Stimulated activated effector memory CD8-positive, alpha-beta T cell treated with anti-CD3 and anti-CD28 coated beads, Interleukin-12 subunit alpha, Interleukin-12 subunit beta, amount 100 ng/mL, for 72 hours (primary cell): ENCODE results near the gene MALRD1.

Experiments used
- ATAC-seq: fragments of 150-1000 bp; cut with Tn5 transposase; 2 replicates; pipeline ENCODE4 v1.10.0; 2021
- DNase-seq, 2 donors: peaks; one replicate each; pipeline ENCODE4 v3.0.0; 2021 to 2022; ENCODE audit warnings: low spot score in 2 of 2
- H3K27ac Mint-ChIP-seq: one replicate; pipeline ENCODE4 v1.8.0; 2022; ENCODE audit warnings: mild to moderate bottlenecking, mixed read lengths
- H3K36me3 Mint-ChIP-seq: one replicate; pipeline ENCODE4 v1.8.0; 2022; ENCODE audit warnings: mild to moderate bottlenecking, mixed read lengths
- H3K4me1 Mint-ChIP-seq: one replicate; pipeline ENCODE4 v1.8.0; 2022; ENCODE audit warnings: mixed read lengths
- H3K4me3 Mint-ChIP-seq: one replicate; pipeline ENCODE4 v1.8.0; 2022; ENCODE audit warnings: mild to moderate bottlenecking, mixed read lengths
- H3K9me3 Mint-ChIP-seq: one replicate; pipeline ENCODE4 v1.8.0; 2022; ENCODE audit warnings: mixed read lengths

The MALRD1 gene

DNA sequence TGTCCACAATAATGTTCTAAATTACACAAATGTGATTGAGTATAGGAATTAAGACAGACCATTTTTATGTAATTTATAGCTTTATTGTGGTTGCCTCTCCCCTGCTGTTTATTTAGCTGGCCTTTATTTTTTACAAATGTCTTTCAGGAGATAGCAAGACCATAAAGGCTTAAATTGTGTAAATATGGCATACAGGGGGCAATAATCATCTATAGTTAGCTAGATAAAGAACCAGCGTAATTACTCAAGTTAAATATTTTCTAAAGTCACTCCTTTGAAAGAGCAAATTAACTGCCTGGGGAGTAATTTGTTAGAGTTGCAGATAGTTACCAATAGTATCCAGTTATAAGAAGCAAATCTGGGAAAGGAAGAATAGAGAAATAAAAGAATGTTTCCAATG, at the start of gene MALRD1:
Gene MALRD1 (plus strand): TSS at position 313 of the 400 bp plus-strand sequence. CDS start 138 bp downstream, outside the sequence.
- no peak for DNase-seq
- no peak for ATAC-seq
- Mint-ChIP-seq H3K27ac (no peak within 1 kb of the TSS), H3K36me3 (no peaks in the 10 kb centered on the region), H3K4me3 (no peak within 1 kb of the TSS), H3K9me3 (peaks cover 14% of the 10 kb centered on the region), H3K4me1 (no peaks in the 10 kb centered on the region)

DNA sequence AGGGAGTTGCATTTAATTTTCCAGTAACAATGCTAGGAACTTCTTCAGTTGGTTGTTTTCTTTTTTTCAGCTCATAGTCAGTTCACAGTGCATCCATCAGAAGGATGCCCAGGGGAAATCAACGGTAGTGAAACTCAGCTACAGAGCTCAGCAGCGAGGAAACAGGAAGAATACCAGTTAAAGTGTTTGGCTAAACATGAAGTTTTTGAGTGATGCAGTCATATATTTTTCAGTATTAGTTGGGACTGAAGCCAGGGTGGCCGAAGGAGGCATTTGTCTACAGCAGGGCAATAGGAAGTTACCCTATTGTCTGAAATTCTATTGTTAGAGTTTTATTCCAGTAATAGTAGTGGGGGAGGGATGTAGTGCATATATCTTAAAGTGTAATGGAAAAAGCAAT, 45.3 kb upstream of the MALRD1 start:
- H3K36me3 Mint-ChIP-seq: no peaks in the 10 kb centered on the region
- H3K4me1 Mint-ChIP-seq: no peaks in the 10 kb centered on the region
- peaks cover 10% of the 10 kb centered on the region for H3K9me3 Mint-ChIP-seq
- DNase-seq (no peak), ATAC-seq (no peak)
- no peak overlapping the region for H3K4me3 Mint-ChIP-seq
- no peak overlapping the region for H3K27ac Mint-ChIP-seq

DNA sequence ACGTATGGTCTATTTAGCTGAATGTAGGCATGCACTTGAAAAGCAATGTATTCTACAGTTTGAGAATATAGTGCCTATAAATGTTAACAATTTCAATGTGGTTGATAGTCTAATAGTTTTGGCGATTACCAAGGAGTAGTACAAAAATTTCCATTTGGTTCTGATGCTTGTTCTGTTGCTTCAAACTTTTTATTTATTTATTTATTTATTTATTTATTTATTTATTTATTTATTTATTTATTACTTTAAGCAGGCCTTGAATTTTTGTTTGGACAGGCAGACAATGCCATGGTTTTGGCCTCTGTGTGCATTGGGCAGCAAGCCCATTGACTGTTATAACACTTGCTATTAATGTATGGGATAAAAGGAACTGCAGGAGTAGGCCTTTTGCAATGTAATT, 36.5 kb upstream of the MALRD1 start:
- ATAC-seq: no peak
- H3K9me3 Mint-ChIP-seq: peaks cover 20% of the 10 kb centered on the region
- DNase-seq: no peak
- H3K4me1 Mint-ChIP-seq: no peaks in the 10 kb centered on the region
- no peak overlapping the region for H3K27ac Mint-ChIP-seq
- no peak overlapping the region for H3K4me3 Mint-ChIP-seq
- H3K36me3 Mint-ChIP-seq: no peaks in the 10 kb centered on the region

DNA sequence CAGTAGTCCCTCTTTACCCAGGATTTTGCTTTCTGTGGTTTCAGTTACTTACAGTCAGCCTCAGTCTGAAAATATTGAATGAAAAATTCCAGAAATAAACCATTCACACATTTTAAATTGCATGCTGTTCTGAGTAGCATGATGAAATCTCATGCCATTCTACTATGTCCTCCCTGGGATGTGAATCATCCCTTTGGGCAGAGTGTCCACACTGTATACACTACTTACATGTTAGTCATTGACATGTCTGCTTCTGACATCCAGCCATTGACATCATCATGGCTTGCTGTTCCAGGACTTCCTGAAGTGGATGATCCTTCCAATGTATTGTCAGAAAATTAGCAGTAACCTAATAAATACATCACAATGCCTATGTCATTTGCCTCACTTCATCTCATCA, 34.6 kb upstream of the MALRD1 start:
- no peak for ATAC-seq
- H3K27ac Mint-ChIP-seq: no peak overlapping the region
- DNase-seq: no peak
- H3K4me1 Mint-ChIP-seq: no peaks in the 10 kb centered on the region
- peaks cover 14% of the 10 kb centered on the region for H3K9me3 Mint-ChIP-seq
- no peaks in the 10 kb centered on the region for H3K36me3 Mint-ChIP-seq
- no peak overlapping the region for H3K4me3 Mint-ChIP-seq

DNA sequence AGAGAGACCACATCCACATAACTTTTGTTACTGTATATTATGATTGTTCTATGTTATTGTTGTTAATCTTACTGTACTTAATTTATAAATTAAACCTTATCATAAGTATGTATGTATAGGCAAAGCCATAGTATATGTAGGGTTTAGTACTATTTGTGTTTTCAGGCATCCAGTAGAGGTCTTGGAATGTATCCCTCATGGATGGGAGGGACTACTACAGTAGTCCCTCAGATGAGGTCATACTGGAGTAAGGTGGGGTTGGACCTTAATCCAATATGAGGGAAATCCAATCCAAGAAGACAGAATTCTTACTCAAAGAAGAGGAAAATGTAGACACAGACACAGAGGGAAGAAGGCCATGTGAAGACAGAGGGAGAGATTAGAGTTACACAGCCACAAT, 34.1 kb upstream of the MALRD1 start:
- ATAC-seq (no peak), DNase-seq (no peak)
- Mint-ChIP-seq H3K27ac (no peak overlapping the region), H3K36me3 (no peaks in the 10 kb centered on the region), H3K4me3 (no peak overlapping the region), H3K9me3 (peaks cover 14% of the 10 kb centered on the region), H3K4me1 (no peaks in the 10 kb centered on the region)

DNA sequence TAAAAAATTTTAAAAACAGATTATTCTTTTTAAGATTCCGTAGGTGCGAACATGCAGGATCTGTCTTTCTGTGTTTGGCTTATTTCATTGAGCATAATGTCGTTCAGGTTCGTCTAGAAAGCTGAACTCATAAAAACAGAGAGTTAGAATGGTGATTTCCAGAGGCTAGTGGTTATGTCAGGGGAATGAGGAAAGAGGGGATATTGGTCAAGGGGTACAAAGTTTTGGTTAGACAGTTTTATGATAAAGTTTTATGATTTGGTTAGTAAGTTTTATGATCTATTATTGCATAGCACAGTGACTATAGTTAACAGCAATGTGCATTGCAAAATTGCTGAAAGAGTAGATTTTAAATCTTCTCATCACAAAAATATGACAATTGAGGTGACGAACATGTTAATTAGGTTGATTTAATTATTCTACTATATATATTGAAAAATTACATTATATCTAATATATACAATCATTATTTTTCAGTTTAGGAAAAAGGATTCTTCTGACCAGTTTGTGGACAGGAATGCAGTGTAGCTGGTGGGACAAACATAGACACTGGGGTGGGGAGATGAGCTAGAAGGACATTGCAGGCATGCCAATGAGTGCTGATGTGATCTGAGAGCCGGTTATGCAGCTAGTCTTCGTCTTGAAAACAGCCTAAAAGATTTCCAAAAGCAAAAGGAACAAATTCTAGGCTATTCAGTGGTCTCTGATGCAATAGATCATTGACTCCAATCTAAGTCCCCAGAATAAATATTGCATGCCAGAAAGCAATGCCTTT, 31.3 kb upstream of the MALRD1 start:
- ATAC-seq (no peak), DNase-seq (no peak)
- H3K36me3 Mint-ChIP-seq: no peaks in the 10 kb centered on the region
- H3K27ac Mint-ChIP-seq: no peak overlapping the region
- H3K4me3 Mint-ChIP-seq: no peak overlapping the region
- peaks cover 14% of the 10 kb centered on the region for H3K9me3 Mint-ChIP-seq
- no peaks in the 10 kb centered on the region for H3K4me1 Mint-ChIP-seq

DNA sequence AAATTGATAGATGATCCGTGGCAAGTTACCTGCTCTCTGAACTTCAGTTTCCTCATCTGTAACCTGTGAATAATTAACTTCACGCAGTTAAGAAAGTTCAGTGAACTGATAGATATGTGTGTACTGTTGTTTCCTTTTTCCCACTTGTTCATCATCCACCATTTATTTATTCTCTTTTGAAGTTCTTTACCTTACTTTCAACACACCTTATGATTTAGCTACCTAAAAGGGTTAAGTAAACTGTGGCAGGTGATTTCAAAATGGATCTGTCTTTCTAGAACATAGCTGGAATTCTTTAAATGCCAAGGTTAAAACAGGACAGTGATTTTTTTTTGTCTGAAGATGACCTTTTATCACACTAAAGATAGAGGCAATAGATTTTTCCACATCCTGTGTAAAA, 27.4 kb upstream of the MALRD1 start:
- no peaks in the 10 kb centered on the region for H3K36me3 Mint-ChIP-seq
- no peak overlapping the region for H3K4me3 Mint-ChIP-seq
- no peaks in the 10 kb centered on the region for H3K4me1 Mint-ChIP-seq
- H3K27ac Mint-ChIP-seq: no peak overlapping the region
- DNase-seq: no peak
- ATAC-seq: no peak
- H3K9me3 Mint-ChIP-seq: peaks cover 12% of the 10 kb centered on the region

DNA sequence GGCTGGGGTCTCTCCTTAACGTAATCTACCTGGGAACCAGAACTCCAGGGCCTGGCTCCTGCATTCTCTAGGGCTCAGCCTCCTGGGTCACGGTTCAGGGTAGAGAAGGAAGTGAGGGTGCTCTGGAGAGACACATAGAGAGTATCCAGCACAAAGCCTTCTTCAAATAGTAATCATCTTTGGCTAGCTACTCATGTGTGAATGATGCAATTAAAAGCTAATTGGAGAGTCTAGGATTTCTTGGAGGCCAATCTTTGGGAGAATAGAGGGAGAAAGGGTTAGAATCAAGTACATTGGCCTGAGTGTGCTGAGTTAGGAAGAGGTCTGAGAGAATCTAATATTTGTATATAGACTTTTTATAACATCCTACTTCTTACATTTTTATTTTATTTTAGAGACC, 24.0 kb upstream of the MALRD1 start:
- no peak overlapping the region for H3K4me3 Mint-ChIP-seq
- DNase-seq (no peak), ATAC-seq (no peak)
- H3K4me1 Mint-ChIP-seq: no peaks in the 10 kb centered on the region
- H3K9me3 Mint-ChIP-seq: peaks cover 11% of the 10 kb centered on the region
- no peak overlapping the region for H3K27ac Mint-ChIP-seq
- H3K36me3 Mint-ChIP-seq: no peaks in the 10 kb centered on the region

DNA sequence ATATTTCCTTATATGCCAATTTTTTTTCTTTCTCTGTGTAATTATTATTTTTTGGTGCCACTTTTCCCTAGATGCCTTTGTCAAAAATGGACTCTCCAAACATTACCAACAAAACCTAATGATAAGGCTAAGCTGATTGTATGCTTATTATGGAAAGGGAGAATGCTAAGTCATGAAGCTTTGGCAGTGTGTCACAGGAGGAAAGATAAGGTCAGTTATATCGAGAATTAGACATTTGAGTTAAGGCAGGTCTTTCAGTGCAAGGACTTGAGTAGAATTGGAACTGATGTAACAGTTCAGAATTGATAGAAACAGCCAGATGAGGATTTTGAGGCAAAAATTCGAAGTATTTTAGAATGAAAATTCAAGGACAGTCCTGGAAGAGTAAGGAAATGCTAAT, 16.8 kb upstream of the MALRD1 start:
- Mint-ChIP-seq H3K4me1 (no peaks in the 10 kb centered on the region), H3K4me3 (no peak overlapping the region), H3K36me3 (no peaks in the 10 kb centered on the region), H3K9me3 (no peaks in the 10 kb centered on the region), H3K27ac (no peak overlapping the region)
- ATAC-seq (no peak), DNase-seq (no peak)

DNA sequence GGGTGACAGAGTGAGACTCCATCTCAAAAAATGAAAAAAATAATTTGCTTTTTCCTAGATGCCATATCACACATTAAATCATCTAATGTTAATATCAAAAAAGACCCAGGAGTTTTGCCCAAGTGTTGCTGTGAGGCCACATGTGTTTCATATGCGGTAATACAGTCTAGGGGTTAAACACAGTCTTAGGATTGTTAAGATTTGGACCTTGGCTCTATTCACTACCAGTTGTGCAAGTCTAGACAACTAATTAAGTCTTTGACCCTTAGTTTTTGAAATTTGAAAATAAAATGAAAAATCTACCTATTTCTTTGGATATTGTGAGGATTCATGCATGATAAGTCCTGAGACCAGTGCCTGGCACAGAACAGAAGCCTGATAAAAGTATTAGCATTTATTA, 14.9 kb upstream of the MALRD1 start:
- no peak for ATAC-seq
- no peaks in the 10 kb centered on the region for H3K36me3 Mint-ChIP-seq
- no peaks in the 10 kb centered on the region for H3K4me1 Mint-ChIP-seq
- DNase-seq: no peak
- H3K4me3 Mint-ChIP-seq: no peak overlapping the region
- no peak overlapping the region for H3K27ac Mint-ChIP-seq
- H3K9me3 Mint-ChIP-seq: no peaks in the 10 kb centered on the region

DNA sequence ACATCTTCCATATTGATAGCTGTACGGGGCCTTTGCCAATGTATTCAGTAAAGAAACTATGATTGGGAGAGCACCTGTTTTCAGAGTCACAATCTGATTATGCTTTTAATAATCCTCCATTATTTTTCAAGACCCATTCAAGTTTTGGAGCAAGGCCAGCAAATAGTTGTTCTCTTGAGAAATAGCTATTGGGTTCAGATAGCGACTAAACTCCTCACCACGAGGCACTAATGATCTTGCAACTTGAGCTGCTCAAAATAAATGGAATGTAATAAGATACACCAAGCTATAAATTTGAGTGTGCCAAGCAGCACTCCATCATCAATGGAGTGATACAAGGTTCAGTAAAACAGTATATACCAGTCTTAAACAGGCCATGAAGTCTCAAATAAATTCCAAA, 7.4 kb upstream of the MALRD1 start:
- H3K27ac Mint-ChIP-seq: no peak overlapping the region
- H3K36me3 Mint-ChIP-seq: no peaks in the 10 kb centered on the region
- peaks cover 3% of the 10 kb centered on the region for H3K9me3 Mint-ChIP-seq

DNA sequence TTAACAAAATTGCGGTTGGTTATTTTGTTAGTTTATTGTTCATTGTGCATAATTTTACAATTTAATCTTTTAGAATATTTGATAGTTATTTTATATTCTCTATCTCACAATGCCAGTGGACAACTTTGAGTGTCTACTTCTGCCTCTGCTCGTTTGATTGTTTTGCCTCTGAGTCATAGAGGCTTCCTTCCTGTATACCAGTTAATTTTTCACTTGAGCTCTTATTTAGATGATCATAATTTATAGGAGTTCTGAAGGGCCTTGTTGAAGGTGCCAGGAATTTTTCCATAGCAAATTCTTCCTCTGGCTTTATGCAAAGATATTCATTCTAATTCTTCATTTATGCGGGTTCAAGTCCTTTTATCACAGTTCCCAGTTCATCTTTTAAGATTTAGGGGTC, 5.2 kb upstream of the MALRD1 start:
- no peak for DNase-seq
- H3K4me1 Mint-ChIP-seq: no peaks in the 10 kb centered on the region
- no peak overlapping the region for H3K27ac Mint-ChIP-seq

More for the DNA sequence above, 7.4 kb upstream of the MALRD1 start:
- no peaks in the 10 kb centered on the region for H3K4me1 Mint-ChIP-seq
- no peak for ATAC-seq
- DNase-seq: no peak
- H3K4me3 Mint-ChIP-seq: no peak overlapping the region

DNA sequence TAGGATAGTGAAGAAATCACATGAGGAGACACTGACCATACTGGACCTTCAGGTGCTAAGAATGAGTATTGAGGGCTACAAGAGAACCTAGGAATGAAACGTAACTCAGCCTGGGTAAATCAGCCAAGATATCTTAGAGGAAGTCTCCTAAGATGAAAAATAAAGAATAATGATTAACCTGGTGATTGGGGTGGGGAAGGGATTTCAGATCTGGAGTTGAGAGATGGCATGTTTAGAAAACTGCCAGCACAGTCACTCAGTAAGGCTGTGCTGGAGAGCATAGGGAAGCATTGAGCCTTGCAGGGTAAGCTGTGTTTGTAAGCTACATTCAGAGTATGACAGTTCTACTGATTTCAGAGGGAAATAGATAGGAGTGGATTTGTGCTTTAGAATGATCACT, 1.9 kb upstream of the MALRD1 start:
- no peak for DNase-seq
- ATAC-seq: no peak
- no peaks in the 10 kb centered on the region for H3K4me1 Mint-ChIP-seq
- H3K36me3 Mint-ChIP-seq: no peaks in the 10 kb centered on the region
- no peak overlapping the region for H3K4me3 Mint-ChIP-seq
- no peak overlapping the region for H3K27ac Mint-ChIP-seq
- H3K9me3 Mint-ChIP-seq: peaks cover 14% of the 10 kb centered on the region

More for the DNA sequence above, 5.2 kb upstream of the MALRD1 start:
- Mint-ChIP-seq H3K9me3 (peaks cover 12% of the 10 kb centered on the region), H3K36me3 (no peaks in the 10 kb centered on the region), H3K4me3 (no peak overlapping the region)
- no peak for ATAC-seq

DNA sequence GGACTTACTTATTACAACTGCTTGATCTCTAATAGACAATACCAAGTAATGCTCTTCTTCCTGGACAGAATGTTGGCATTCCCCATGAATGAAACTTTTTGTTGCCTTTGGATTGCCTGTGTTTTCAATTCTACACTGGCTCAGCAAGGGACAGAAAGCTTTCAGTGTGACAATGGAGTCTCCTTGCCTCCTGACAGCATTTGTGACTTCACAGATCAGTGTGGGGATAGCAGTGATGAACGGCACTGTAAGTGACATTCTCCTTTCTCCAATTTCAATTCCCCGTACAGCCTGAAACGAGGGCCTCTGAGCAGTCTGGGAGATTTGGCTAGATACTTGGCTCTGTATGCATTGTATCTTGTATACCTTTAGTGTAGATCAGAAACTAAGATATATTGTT, 290 bp downstream of the MALRD1 start:
- Mint-ChIP-seq H3K4me3 (no peak overlapping the region), H3K36me3 (no peaks in the 10 kb centered on the region), H3K9me3 (peaks cover 14% of the 10 kb centered on the region), H3K27ac (no peak overlapping the region), H3K4me1 (no peaks in the 10 kb centered on the region)
- no peak for DNase-seq
- no peak for ATAC-seq

DNA sequence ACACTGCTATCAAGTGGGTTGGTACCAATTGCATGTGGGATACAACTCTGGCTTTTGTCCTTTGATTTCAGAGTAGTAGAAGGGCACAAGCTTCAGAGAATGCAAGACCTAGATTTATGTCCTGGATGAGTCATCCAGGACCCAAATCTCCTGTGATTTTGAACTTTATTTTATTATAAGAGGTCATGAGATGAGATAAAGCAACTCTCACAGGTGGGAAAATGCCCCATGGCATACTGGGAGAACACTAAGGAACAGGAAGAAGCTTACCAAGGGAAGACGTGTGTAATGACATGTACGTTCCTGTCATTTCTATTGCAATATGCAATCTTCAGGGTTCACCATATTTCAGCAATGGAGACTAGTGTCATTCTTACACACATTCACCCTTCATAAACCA, 966 bp downstream of the MALRD1 start:
- ATAC-seq: no peak
- Mint-ChIP-seq H3K4me1 (no peaks in the 10 kb centered on the region), H3K36me3 (no peaks in the 10 kb centered on the region), H3K9me3 (peaks cover 14% of the 10 kb centered on the region), H3K27ac (no peak overlapping the region), H3K4me3 (no peak overlapping the region)
- DNase-seq: no peak

DNA sequence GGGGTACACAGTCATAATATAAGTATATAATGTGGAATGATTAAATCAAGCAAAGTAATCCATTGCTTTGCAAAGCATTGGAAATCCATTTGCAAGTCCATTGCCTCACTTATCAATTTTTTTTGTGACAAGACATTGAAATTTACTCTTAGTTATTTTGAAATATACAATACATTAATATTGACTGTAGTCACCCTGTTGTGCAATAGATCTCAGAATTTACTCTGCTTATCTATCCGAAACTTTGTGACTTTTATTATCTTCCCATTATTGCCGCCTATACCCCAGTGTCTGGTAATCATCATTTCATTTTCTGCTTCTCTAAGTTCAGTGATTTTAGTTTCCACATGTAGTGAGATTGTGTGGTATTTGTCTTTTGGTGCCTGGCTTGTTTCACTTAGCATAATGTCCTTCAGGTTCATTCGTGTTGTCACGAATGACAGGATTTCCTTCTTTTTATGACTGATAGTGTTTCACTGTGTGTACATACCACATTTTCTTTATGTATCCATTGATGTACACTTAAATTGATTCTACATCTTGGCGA, 5.8 kb downstream of the MALRD1 start:
- no peak overlapping the region for H3K4me3 Mint-ChIP-seq
- ATAC-seq: no peak
- no peaks in the 10 kb centered on the region for H3K4me1 Mint-ChIP-seq
- peaks cover 5% of the 10 kb centered on the region for H3K9me3 Mint-ChIP-seq
- H3K27ac Mint-ChIP-seq: no peak overlapping the region
- no peaks in the 10 kb centered on the region for H3K36me3 Mint-ChIP-seq
- DNase-seq: no peak
